ENCODE measurements around the gene ANGPTL2.

ANGPTL2 gene

GRCh38 chr9:127075624-127076372, 46.6 kb downstream of the ANGPTL2 start:
- TF ChIP-seq EP300 (IDR thresholded peaks at IDR 0.05; ENCODE audit: borderline replicate concordance): no peak
- no peak for TF ChIP-seq TEAD4 (IDR thresholded peaks at IDR 0.05)
- TF ChIP-seq TAF1 (IDR thresholded peaks at IDR 0.05; ENCODE audit: low read depth): no peak
- no peak for TF ChIP-seq ZBTB7A (IDR thresholded peaks at IDR 0.05; ENCODE audit: low read depth)
- TF ChIP-seq REST (IDR thresholded peaks at IDR 0.05; ENCODE audit: low read depth): no peak
- no peak for TF ChIP-seq MAX (IDR thresholded peaks at IDR 0.05)
- TF ChIP-seq RAD21 (IDR thresholded peaks at IDR 0.05; ENCODE audit: low read depth): no peak
- no peak for TF ChIP-seq NFIC (IDR thresholded peaks at IDR 0.05)
- no peak for TF ChIP-seq EGR1 (IDR thresholded peaks at IDR 0.05)
- no peak for TF ChIP-seq TCF12 (IDR thresholded peaks at IDR 0.05; ENCODE audit: low read depth)
- TF ChIP-seq USF1 (IDR thresholded peaks at IDR 0.05): no peak

GRCh38 chr9:127074561-127075548, 47.6 kb downstream of the ANGPTL2 start:
- TF ChIP-seq CREB1 (IDR thresholded peaks at IDR 0.05; ENCODE audit: low read depth) (no peak), CEBPB (IDR thresholded peaks at IDR 0.05) (no peak), NFIC (IDR thresholded peaks at IDR 0.05) (peak; percentile 45), TCF12 (IDR thresholded peaks at IDR 0.05; ENCODE audit: low read depth) (peak; percentile 77)

GRCh38 chr9:127067603-127068220, 54.7 kb downstream of the ANGPTL2 start:
- TF ChIP-seq TEAD4 (IDR thresholded peaks at IDR 0.05) (no peak), FOXM1 (IDR thresholded peaks at IDR 0.05; ENCODE audit: borderline replicate concordance, low read depth) (no peak), RAD21 (IDR thresholded peaks at IDR 0.05; ENCODE audit: low read depth) (no peak), TCF12 (IDR thresholded peaks at IDR 0.05; ENCODE audit: low read depth) (no peak), CEBPB (IDR thresholded peaks at IDR 0.05) (no peak), ZBTB7A (IDR thresholded peaks at IDR 0.05; ENCODE audit: low read depth) (no peak), MAX (IDR thresholded peaks at IDR 0.05) (no peak), REST (IDR thresholded peaks at IDR 0.05; ENCODE audit: low read depth) (no peak), NFIC (IDR thresholded peaks at IDR 0.05) (no peak), TAF1 (IDR thresholded peaks at IDR 0.05; ENCODE audit: low read depth) (no peak), USF1 (IDR thresholded peaks at IDR 0.05) (no peak), EP300 (IDR thresholded peaks at IDR 0.05; ENCODE audit: borderline replicate concordance) (no peak), EGR1 (IDR thresholded peaks at IDR 0.05) (no peak), CREB1 (IDR thresholded peaks at IDR 0.05; ENCODE audit: low read depth) (no peak)

- TF ChIP-seq YY1 (IDR thresholded peaks at IDR 0.05; ENCODE audit: low read depth) (no peak), TEAD4 (IDR thresholded peaks at IDR 0.05) (no peak), EP300 (IDR thresholded peaks at IDR 0.05; ENCODE audit: borderline replicate concordance) (no peak), ZBTB7A (IDR thresholded peaks at IDR 0.05; ENCODE audit: low read depth) (no peak), REST (IDR thresholded peaks at IDR 0.05; ENCODE audit: low read depth) (no peak), USF1 (IDR thresholded peaks at IDR 0.05) (no peak), MAX (IDR thresholded peaks at IDR 0.05) (no peak), CREB1 (IDR thresholded peaks at IDR 0.05; ENCODE audit: low read depth) (no peak), EGR1 (IDR thresholded peaks at IDR 0.05) (no peak)
Measured at GRCh38 chr9:127066851-127067136, 55.6 kb downstream of the ANGPTL2 start.

All from Ishikawa (cell line).